Measurements from ENCODE around the gene PDIA6.

GRCh38 chr2:10770956-10771750 is 41.4 kb downstream of the PDIA6 start:
- no peak for TF ChIP-seq CTCF (IDR thresholded peaks at IDR 0.05)
- TF ChIP-seq POLR2A (IDR thresholded peaks at IDR 0.05), result no peak
